ENCODE data around the gene MARS1. TPM values are rescaled to one million over a fixed set of nuclear protein-coding genes. Genes with fewer than 3 reads are reported as not detected.

Gene MARS1
- total and polyA plus RNA-seq, 2 experiments from 2014 or later: 266 to 351 TPM

GRCh38 chr12:57522887-57523705 lies 35.2 kb downstream of the MARS1 start (continued):
- TF ChIP-seq ZNF462 (CRISPR knock-in tag; IDR thresholded peaks at IDR 0.05) (no peak), ETS1 (IDR thresholded peaks at IDR 0.05) (no peak)

GRCh38 chr12:57523706-57524614 lies 36.1 kb downstream of the MARS1 start:
- Mint-ChIP-seq H3K27ac (peak overlapping the region; percentile 87; the same call in 1 of the 2 replicates), H3K27me3 (ENCODE audit: insufficient read depth, low read depth, poor library complexity) (peaks cover 47% of the 10 kb centered on the region), H3K36me3 (ENCODE audit: low read depth) (peaks cover 27% of the 10 kb centered on the region), H3K4me3 (peak overlapping the region; percentile 92), H3K9me3 (no peaks in the 10 kb centered on the region; the same call in 2 of the 3 replicates), H3K4me1 (peaks cover 44% of the 10 kb centered on the region)
- peaks cover 38% of the 10 kb centered on the region for H3F3A ChIP-seq (replicated peaks; ENCODE audit: low read depth)
- no peaks in the 10 kb centered on the region for H3K27me3 ChIP-seq (ENCODE audit: insufficient read depth)
- H3K36me3 ChIP-seq (ENCODE audit: insufficient read depth): no peaks in the 10 kb centered on the region; the same call in 1 of the 2 replicates
- peaks cover 11% of the 10 kb centered on the region; the same call in 1 of the 2 replicates for H3K79me2 ChIP-seq (replicated peaks; ENCODE audit: insufficient read depth)
- H4K20me1 ChIP-seq (replicated peaks; ENCODE audit: insufficient read depth): peaks cover 20% of the 10 kb centered on the region
- no peaks in the 10 kb centered on the region for H3K9me2 ChIP-seq (ENCODE audit: insufficient read depth)
- peak overlapping the region; percentile 94 for H3K4me2 ChIP-seq
- peak overlapping the region; percentile 78; the same call in 1 of the 2 replicates for H3K27ac ChIP-seq (ENCODE audit: low read depth)
- no peak overlapping the region for H2AFZ ChIP-seq
- peak overlapping the region; percentile 82 for H3K4me3 ChIP-seq
- DNase-seq (ENCODE audit: low spot score) (no peak), ATAC-seq (no peak)
- H3K4me1 ChIP-seq (ENCODE audit: insufficient read depth): peaks cover 32% of the 10 kb centered on the region
- TF ChIP-seq CREB1 (CRISPR knock-in tag; IDR thresholded peaks at IDR 0.05; ENCODE audit: low read depth) (no peak), POLR2AphosphoS5 (IDR thresholded peaks at IDR 0.05; ENCODE audit: low read depth) (no peak), ZNF331 (CRISPR knock-in tag; IDR thresholded peaks at IDR 0.05; ENCODE audit: low read depth) (no peak), EZH2phosphoT487 (IDR thresholded peaks at IDR 0.05; ENCODE audit: unreplicated experiment) (no peak), ZNF114 (CRISPR knock-in tag; IDR thresholded peaks at IDR 0.05) (no peak), CTCF (conservative IDR thresholded peaks at IDR 0.05; ENCODE audit: low read depth in 2 of 2) (no peak), STAT1 (IDR thresholded peaks at IDR 0.05; ENCODE audit: unreplicated experiment) (no peak), EZH2 (IDR thresholded peaks at IDR 0.05; ENCODE audit: low read depth, unreplicated experiment) (no peak), NANOG (IDR thresholded peaks at IDR 0.05; ENCODE audit: borderline replicate concordance) (no peak)

All from GM23338 (cell line).